VCaP (cell line): ENCODE measurements around the gene AFAP1.

Source experiments
- H3K27ac ChIP-seq: fragments of 450-650 bp; 2 replicates; pipeline ENCODE4 v1.5.1; 2017
- TF ChIP-seq, protein P1 (sequence below): fragments of 450-650 bp; conservative IDR thresholded peaks from 2 replicates; pipeline ENCODE4 v1.5.1; 2017; ENCODE audit warnings: mild to moderate bottlenecking, moderate library complexity

AFAP1 gene, protein sequence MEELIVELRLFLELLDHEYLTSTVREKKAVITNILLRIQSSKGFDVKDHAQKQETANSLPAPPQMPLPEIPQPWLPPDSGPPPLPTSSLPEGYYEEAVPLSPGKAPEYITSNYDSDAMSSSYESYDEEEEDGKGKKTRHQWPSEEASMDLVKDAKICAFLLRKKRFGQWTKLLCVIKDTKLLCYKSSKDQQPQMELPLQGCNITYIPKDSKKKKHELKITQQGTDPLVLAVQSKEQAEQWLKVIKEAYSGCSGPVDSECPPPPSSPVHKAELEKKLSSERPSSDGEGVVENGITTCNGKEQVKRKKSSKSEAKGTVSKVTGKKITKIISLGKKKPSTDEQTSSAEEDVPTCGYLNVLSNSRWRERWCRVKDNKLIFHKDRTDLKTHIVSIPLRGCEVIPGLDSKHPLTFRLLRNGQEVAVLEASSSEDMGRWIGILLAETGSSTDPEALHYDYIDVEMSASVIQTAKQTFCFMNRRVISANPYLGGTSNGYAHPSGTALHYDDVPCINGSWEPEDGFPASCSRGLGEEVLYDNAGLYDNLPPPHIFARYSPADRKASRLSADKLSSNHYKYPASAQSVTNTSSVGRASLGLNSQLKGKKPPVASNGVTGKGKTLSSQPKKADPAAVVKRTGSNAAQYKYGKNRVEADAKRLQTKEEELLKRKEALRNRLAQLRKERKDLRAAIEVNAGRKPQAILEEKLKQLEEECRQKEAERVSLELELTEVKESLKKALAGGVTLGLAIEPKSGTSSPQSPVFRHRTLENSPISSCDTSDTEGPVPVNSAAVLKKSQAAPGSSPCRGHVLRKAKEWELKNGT

DNA sequence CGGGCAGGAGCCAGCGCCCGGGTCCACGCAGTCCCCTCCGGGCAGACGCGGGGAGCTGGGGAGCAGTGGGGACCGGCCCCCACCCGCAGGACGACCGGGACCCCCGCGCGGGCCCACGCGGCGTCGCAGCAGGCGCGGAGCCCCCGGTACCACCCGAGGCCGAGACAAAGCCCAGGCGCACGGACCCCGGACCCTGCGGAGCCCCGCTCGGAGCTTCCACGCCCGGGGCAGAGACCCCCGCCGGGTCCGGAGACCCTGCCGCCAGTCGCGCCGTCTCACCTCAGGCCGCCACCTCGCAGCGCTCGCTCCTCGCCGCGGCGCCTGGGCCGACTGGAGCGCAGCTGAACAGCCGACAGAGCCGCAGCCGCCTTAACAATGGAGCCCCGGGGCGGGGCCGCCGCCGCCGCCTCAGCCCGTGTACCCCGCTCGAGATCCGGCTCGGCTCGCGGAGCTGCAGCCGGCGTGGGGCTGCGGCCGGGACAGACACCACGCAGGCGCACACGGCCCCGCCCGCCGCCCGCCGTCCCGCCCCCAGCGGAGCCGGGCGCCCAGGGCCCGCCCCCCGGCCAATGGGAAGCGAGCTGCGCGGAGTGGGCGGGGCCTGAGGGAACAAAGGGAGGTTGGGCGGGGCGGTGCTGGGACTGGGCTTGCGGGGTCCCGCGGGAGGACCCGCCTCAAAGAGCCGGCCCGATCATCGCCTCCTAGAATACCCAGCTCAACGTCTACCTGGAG lies at the start of gene AFAP1:
Gene AFAP1 (minus strand): TSS at position 485 of the 732 bp plus-strand sequence. CDS start 67,783 bp downstream, outside the sequence.
- TF ChIP-seq, protein P1, sequence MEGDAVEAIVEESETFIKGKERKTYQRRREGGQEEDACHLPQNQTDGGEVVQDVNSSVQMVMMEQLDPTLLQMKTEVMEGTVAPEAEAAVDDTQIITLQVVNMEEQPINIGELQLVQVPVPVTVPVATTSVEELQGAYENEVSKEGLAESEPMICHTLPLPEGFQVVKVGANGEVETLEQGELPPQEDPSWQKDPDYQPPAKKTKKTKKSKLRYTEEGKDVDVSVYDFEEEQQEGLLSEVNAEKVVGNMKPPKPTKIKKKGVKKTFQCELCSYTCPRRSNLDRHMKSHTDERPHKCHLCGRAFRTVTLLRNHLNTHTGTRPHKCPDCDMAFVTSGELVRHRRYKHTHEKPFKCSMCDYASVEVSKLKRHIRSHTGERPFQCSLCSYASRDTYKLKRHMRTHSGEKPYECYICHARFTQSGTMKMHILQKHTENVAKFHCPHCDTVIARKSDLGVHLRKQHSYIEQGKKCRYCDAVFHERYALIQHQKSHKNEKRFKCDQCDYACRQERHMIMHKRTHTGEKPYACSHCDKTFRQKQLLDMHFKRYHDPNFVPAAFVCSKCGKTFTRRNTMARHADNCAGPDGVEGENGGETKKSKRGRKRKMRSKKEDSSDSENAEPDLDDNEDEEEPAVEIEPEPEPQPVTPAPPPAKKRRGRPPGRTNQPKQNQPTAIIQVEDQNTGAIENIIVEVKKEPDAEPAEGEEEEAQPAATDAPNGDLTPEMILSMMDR: no peak
- H3K27ac ChIP-seq: peak within 1 kb of the TSS; percentile 76

DNA sequence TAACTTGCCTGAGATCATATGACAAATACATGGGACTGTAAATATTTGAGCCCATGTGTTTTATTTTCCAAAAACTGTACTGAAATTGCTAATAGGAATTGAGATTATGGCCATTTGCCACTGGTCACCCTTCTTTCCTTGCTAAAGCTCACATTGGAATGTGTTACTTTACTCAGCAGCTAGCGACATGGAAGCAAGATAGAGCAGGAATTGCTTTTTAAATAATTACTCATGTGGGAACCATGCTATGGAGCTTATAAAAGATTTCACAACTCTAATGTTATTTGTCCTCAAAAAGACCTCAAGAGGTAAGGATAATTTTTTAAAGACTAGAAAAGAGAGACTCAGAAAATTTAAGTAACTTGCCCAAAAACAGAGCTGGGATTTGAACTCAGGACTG lies 48.8 kb upstream of the AFAP1 start:
- no peak overlapping the region for H3K27ac ChIP-seq
- TF ChIP-seq, protein P1: no peak

DNA sequence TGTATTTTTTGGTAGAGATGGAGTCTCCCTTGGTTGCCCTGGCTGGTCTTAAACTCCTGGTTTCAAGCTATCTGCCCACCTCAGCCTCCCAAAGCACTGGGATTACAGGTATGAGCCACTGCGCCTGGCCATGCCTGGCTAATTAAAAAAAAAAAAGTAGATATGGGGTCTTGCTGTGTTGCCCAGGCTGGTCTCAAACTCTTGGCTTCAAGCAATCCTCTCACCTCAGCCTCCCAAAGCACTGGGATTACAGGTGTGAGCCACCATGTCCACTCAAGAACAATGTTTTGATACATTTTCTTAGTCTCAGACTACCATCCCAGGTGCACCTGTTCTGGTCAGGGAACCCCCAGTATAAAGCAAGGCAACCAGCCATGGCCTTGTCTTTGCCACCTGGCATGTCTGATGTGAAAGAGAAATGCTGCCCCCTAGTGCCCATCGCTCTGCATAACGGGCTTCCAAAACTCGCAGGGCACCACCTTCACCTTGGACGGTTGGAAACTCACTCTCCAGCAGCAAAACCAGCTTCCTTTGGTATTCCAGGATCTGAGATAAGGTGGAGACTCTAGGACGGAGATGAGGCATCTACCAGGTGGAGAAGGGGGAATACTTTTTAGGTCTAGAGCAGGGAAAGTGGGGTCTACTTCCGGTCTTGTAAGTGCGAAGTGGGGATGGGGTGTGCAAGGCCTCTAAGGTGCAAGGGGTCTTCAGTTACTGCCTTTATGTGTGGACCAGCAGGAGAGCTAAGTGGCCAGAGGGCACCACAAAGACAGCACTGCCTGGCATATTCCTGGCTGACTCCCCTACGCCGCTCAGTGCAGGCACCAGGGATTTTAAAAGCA lies 47.7 kb upstream of the AFAP1 start:
- TF ChIP-seq, protein P1: peak; percentile 87
- H3K27ac ChIP-seq: no peak overlapping the region

DNA sequence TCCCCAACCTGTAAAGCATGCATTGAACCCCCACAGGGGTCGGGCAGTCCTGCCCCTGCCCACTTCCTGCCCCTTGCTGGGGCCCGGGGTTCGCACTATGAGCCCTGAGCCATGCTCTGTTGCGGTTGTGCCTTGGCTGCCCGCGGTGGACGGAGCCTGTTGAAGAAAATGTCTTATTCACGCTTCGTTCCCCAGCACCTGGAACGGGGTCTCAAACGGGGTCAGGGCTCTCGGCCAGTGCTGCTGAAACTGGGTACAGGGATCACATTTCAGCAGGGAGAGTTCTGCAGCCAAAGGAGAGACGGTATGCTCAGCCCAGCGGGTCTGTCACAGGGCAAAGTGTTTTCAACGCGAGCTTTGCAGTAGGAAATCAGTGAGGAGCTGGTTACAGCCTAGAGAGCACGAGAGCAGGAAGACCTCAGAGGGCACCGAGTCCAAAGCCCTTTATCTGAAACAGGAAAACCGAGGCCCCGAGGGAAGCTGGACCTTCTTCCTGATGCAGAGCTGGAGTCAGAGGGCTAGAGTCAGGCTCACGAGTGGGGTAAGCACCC lies 46.3 kb upstream of the AFAP1 start:
- TF ChIP-seq, protein P1: no peak
- no peak overlapping the region for H3K27ac ChIP-seq

DNA sequence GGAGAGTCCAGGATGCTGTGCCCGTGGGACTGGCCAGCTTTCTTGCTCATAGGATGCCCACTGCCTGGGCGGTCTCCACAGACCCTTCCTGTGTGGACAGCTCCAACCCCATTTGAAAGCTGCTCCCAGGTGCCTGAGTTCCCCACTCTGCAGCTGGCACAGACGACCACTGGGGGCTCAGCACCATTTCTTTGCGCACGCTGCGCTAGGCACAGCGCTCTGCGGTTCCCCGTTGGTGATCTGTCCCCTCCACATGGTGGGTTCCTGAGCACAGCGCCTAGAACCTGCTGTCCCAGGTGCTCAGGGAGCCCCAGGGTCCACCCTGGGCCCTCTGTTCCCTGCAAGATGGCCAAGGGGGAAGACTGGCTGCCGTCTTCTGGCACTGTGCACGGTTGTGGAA lies 45.4 kb upstream of the AFAP1 start:
- TF ChIP-seq, protein P1: no peak
- H3K27ac ChIP-seq: no peak overlapping the region

DNA sequence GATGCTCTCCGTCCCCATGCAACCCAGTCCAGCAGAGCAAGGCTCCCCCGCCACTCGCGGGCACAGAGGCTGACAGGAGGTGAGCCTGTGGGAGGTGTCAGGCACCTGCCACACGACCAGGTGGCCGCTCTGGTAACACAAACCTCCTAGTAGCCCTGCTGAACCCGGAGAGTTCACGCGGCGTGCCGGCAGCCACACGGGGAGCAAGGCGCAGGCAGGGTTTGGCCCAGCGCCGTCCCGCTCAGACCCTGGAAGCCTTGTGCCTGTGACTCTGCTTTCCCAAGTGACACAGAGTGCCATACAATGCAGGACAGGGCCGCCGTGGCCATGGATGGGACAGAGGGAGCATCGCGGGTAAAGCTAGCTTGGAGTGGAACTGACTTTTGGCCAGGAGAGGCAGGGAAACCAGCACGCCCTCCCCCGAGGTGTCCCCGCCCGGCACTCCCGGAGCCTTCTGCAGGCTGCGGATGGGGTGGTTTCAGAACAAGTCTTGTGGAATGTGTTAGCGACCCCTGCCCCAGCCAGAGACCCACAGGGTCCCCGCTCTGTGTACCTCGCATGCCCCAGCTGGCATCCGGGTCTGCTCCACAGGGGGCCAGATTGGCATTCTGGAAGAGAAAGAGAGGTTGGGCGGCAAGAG lies 44.7 kb upstream of the AFAP1 start:
- TF ChIP-seq, protein P1: no peak
- no peak overlapping the region for H3K27ac ChIP-seq
